ENCODE results near the gene ANKRD40CL.

The ANKRD40CL gene

DNA sequence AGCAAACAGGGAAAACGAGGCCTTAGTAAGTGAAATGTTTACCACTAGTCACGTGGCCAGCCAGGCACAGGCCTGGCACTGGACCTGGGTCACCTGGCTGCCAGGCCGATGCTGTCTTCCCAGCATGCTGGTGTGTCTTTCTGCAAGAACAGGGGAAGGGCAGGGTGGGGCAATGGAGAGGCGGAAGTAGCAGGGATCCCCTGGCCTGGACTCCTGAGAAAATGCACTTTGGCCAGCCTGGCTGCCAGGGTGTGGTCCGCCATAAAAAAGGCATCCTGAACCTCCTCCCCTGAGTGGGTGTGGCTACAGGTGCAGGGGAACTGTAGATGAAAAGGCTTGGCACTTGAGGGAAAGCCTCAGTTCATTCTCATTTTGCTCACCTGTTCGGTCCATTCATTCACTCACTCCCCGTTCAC is 1.0 kb upstream of the ANKRD40CL start:
- DNase-seq (ENCODE audit: extremely low read depth, low read depth): no peak
- TF ChIP-seq, protein P1, sequence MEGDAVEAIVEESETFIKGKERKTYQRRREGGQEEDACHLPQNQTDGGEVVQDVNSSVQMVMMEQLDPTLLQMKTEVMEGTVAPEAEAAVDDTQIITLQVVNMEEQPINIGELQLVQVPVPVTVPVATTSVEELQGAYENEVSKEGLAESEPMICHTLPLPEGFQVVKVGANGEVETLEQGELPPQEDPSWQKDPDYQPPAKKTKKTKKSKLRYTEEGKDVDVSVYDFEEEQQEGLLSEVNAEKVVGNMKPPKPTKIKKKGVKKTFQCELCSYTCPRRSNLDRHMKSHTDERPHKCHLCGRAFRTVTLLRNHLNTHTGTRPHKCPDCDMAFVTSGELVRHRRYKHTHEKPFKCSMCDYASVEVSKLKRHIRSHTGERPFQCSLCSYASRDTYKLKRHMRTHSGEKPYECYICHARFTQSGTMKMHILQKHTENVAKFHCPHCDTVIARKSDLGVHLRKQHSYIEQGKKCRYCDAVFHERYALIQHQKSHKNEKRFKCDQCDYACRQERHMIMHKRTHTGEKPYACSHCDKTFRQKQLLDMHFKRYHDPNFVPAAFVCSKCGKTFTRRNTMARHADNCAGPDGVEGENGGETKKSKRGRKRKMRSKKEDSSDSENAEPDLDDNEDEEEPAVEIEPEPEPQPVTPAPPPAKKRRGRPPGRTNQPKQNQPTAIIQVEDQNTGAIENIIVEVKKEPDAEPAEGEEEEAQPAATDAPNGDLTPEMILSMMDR (IDR thresholded peaks at IDR 0.05; ENCODE audit: low read depth, low read length): no peak

- DNase-seq (ENCODE audit: extremely low read depth, low read depth): no peak
- TF ChIP-seq, protein P1 (IDR thresholded peaks at IDR 0.05; ENCODE audit: low read depth, low read length): no peak
These were observed 288 bp downstream of the ANKRD40CL start for GRCh38 chr17:50767030-50767429.

DNA sequence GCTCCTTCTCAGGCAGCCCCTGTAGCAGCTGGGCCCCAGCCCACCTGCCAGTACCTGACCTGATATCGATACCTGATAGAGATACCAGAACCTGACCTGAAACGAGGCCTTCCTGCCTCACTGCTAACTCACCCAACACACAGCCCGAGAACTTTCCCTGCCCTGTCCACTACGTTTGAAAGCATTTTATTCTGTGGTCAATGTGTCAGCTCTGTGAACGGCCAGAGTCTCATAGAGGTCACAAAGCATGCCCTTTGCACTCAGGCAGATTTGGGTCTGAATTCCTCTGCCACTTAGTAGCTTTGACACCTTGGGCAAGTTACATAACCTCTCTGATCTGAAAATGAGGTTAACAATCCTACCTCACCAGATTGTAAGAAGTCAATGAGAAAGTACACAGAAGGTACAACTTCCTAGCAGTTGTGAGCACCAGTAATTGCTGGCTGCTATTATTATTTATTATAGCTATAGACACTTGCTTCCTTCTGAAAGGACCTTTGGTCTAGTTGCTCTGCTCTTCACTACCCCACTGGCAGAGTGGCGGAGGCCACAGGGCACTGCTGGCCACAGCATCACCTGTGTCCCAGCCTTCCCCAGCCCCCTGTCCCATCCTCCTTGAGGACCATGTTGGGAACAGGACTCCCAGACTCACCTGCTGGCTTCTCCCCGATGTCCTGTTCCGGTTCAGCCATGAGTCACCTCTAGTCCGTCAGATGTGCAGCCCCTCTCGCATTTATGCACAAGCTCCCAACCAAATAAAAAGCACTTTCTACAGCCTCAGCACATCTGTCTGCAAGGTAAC is 895 bp downstream of the ANKRD40CL start:
- no peak for DNase-seq (ENCODE audit: extremely low read depth, low read depth)

GRCh38 chr17:50765454-50766221 is 1.7 kb downstream of the ANKRD40CL start:
- no peak for DNase-seq (ENCODE audit: extremely low read depth, low read depth)
- TF ChIP-seq, protein P1 (IDR thresholded peaks at IDR 0.05; ENCODE audit: low read depth, low read length): no peak

More for the DNA sequence above, 895 bp downstream of the ANKRD40CL start:
- TF ChIP-seq, protein P1 (IDR thresholded peaks at IDR 0.05; ENCODE audit: low read depth, low read length): no peak

GRCh38 chr17:50764734-50765149 is 2.6 kb downstream of the ANKRD40CL start:
- no peak for DNase-seq (ENCODE audit: extremely low read depth, low read depth)
- TF ChIP-seq, protein P1 (IDR thresholded peaks at IDR 0.05; ENCODE audit: low read depth, low read length): no peak

DNA sequence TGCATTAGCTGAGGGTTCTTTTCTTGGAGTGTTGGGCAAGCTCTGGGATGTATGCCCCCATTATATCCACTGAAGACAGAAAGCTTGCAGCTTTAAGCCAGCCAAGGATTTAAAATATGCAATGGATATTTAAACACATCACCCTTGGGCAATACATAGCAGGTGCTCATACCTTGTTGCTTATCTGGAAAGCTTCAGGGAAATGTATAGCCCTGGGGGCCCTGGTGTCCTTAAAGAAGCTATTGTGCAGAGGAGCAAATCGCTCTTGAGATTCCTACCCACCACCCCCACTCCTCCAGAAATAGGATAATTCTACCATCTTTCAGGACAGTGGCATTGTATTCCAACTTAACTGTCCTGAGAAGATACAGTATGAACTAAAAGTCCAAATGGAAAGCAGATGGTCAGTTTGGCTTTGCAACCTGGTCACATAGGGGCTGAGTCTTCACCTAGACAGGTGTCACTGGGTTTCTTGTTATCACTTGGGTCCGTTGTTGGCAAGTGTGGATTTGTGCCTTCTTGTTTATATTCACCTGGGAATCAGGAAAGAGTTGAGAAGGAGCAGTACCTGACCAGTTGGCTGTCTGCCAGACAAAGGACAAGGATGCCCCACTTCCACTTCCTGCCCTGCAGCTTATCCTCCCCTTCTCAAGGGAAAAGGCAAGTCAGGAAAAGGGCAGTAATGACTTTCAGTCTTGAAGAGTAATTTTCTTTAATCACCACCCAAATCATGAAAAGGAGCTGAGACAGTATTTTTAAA is 3.4 kb downstream of the ANKRD40CL start:
- DNase-seq (ENCODE audit: extremely low read depth, low read depth): no peak
- TF ChIP-seq, protein P1 (IDR thresholded peaks at IDR 0.05; ENCODE audit: low read depth, low read length): no peak
